Measurements from ENCODE around the gene OPCML. TPM values are rescaled to one million over a fixed set of nuclear protein-coding genes. Genes with fewer than 3 reads are reported as not detected.

The OPCML gene
- total RNA-seq, 1 donor from 2014 or later: not detected

DNA sequence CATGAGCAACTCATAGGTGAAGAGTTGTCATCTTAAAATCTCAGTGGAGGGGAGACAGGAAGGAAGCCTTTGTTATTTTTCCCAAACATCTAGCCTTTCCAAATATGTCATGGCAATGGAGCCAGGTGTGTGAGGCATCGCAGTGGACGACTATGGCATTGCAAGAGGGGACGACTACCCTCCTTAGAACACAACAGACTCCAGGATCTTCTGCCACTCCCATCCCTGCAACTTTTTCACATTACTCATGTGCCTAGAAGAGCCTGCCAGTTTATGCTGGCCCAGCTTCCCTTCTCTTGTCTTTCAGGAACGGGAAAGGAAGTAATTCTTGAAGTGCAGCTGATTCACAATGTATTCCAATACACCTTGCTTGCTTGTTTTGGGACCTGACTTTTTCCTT, 1008.4 kb downstream of the OPCML start:
- Mint-ChIP-seq H3K27me3 (no peaks in the 10 kb centered on the region), H3K4me1 (no peaks in the 10 kb centered on the region), H3K4me3 (no peak overlapping the region), H3K27ac (no peak overlapping the region), H3K36me3 (ENCODE audit: low read depth) (no peaks in the 10 kb centered on the region), H3K9me3 (peaks cover 6% of the 10 kb centered on the region)
- CTCF ChIA-PET: no interaction called here
- POLR2A ChIA-PET: no interaction called here
- no peak for ATAC-seq (ENCODE audit: low read depth)
- TF ChIP-seq, protein P1, sequence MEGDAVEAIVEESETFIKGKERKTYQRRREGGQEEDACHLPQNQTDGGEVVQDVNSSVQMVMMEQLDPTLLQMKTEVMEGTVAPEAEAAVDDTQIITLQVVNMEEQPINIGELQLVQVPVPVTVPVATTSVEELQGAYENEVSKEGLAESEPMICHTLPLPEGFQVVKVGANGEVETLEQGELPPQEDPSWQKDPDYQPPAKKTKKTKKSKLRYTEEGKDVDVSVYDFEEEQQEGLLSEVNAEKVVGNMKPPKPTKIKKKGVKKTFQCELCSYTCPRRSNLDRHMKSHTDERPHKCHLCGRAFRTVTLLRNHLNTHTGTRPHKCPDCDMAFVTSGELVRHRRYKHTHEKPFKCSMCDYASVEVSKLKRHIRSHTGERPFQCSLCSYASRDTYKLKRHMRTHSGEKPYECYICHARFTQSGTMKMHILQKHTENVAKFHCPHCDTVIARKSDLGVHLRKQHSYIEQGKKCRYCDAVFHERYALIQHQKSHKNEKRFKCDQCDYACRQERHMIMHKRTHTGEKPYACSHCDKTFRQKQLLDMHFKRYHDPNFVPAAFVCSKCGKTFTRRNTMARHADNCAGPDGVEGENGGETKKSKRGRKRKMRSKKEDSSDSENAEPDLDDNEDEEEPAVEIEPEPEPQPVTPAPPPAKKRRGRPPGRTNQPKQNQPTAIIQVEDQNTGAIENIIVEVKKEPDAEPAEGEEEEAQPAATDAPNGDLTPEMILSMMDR (IDR thresholded peaks at IDR 0.05): no peak
- intact Hi-C loops (cut with micrococcal nuclease): no loop called here
- DNase-seq: no peak

GRCh38 chr11:132520199-132520598, 1012.1 kb downstream of the OPCML start:
- Mint-ChIP-seq H3K36me3 (ENCODE audit: low read depth) (no peaks in the 10 kb centered on the region), H3K4me1 (no peaks in the 10 kb centered on the region), H3K4me3 (no peak overlapping the region), H3K27me3 (no peaks in the 10 kb centered on the region), H3K27ac (no peak overlapping the region), H3K9me3 (peaks cover 6% of the 10 kb centered on the region)
- POLR2A ChIA-PET: no interaction called here
- DNase-seq: no peak
- TF ChIP-seq, protein P1 (IDR thresholded peaks at IDR 0.05): no peak
- ATAC-seq (ENCODE audit: low read depth): no peak
- intact Hi-C loops (cut with micrococcal nuclease): no loop called here
- CTCF ChIA-PET: no interaction called here

GRCh38 chr11:132519241-132519815, 1013.0 kb downstream of the OPCML start:
- TF ChIP-seq, protein P1 (IDR thresholded peaks at IDR 0.05): no peak
- Mint-ChIP-seq H3K9me3 (peaks cover 6% of the 10 kb centered on the region), H3K36me3 (ENCODE audit: low read depth) (no peaks in the 10 kb centered on the region), H3K4me3 (no peak overlapping the region), H3K27ac (no peak overlapping the region), H3K27me3 (no peaks in the 10 kb centered on the region), H3K4me1 (no peaks in the 10 kb centered on the region)
- ATAC-seq (ENCODE audit: low read depth) (no peak), DNase-seq (no peak)
- intact Hi-C loops (cut with micrococcal nuclease): no loop called here
- POLR2A ChIA-PET: no interaction called here
- CTCF ChIA-PET: no interaction called here

- H3K27ac Mint-ChIP-seq: no peak overlapping the region
- H3K36me3 Mint-ChIP-seq (ENCODE audit: low read depth): no peaks in the 10 kb centered on the region
- intact Hi-C loops (cut with micrococcal nuclease): no loop called here
- ChIA-PET POLR2A (no interaction called here), CTCF (no interaction called here)
- no peaks in the 10 kb centered on the region for H3K27me3 Mint-ChIP-seq
- H3K4me1 Mint-ChIP-seq: no peaks in the 10 kb centered on the region
- H3K4me3 Mint-ChIP-seq: no peak overlapping the region
- DNase-seq: no peak
- no peak for ATAC-seq (ENCODE audit: low read depth)
- peaks cover 4% of the 10 kb centered on the region for H3K9me3 Mint-ChIP-seq
- TF ChIP-seq, protein P1 (IDR thresholded peaks at IDR 0.05): no peak
Observed at GRCh38 chr11:132504501-132505041, 1027.7 kb downstream of the OPCML start.

DNA sequence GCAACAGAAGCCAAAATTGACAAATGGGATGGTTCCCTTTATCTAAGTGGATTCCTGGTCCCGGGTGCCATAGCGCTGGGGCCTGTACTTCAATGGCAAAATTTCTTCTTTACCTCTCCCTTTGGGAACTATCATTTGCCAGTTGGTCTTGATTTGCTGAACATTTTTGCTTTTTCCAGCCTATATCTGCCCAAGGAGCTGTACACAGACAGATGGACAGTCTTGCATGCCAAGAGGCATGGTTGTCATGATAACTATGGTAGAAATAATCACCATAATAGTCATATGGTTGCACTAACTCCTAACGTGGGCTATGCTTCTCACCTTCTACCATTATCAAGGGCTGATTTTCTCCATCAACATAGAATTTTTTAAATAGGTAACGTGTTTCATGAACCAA, 1030.9 kb downstream of the OPCML start:
- TF ChIP-seq, protein P1 (IDR thresholded peaks at IDR 0.05): no peak
- ChIA-PET CTCF (no interaction called here), POLR2A (no interaction called here)
- intact Hi-C loops (cut with micrococcal nuclease): no loop called here
- DNase-seq (no peak), ATAC-seq (ENCODE audit: low read depth) (no peak)
- Mint-ChIP-seq H3K4me3 (no peak overlapping the region), H3K27me3 (no peaks in the 10 kb centered on the region), H3K4me1 (no peaks in the 10 kb centered on the region), H3K9me3 (peaks cover 6% of the 10 kb centered on the region), H3K27ac (no peak overlapping the region), H3K36me3 (ENCODE audit: low read depth) (no peaks in the 10 kb centered on the region)

Measured in activated B cell treated with CpG ODN at 0.5 μM for 24 hours (primary cell).